GM18498 (cell line): Measurements from ENCODE around the gene HDHD5.
"Not testable (repeated sequence)": the region's sequence is repeated elsewhere in the genome, so short reads cannot be mapped to it uniquely, and the experiment has no call there.

Source experiments
- ATAC-seq: cut with Tn5 transposase; IDR thresholded peaks from one replicate; pipeline ENCODE4 v1.9.1; 2021; ENCODE audit warnings: mild to moderate bottlenecking, moderate library complexity; ENCODE audit not compliant: unreplicated experiment

The HDHD5 gene

GRCh38 chr22:17157714-17158113, 1.4 kb downstream of the HDHD5 start:
- no peak for ATAC-seq

- ATAC-seq: no peak
These were observed 3.1 kb downstream of the HDHD5 start for GRCh38 chr22:17155941-17156340.

- no peak for ATAC-seq
These were observed 6.1 kb downstream of the HDHD5 start for GRCh38 chr22:17152971-17153370.

GRCh38 chr22:17152340-17152739, 6.7 kb downstream of the HDHD5 start:
- no peak for ATAC-seq

- no peak for ATAC-seq
These were observed 9.8 kb downstream of the HDHD5 start for GRCh38 chr22:17149076-17149815.

- ATAC-seq: not testable (repeated sequence)
These were observed 11.6 kb downstream of the HDHD5 start for GRCh38 chr22:17147458-17147857.

- ATAC-seq: no peak
These were observed 13.9 kb downstream of the HDHD5 start for GRCh38 chr22:17145021-17145680.

- ATAC-seq: no peak
These were observed 15.3 kb downstream of the HDHD5 start for GRCh38 chr22:17143826-17144225.

- no peak for ATAC-seq
These were observed 16.0 kb downstream of the HDHD5 start for GRCh38 chr22:17143101-17143500.

- ATAC-seq: no peak
These were observed 18.0 kb downstream of the HDHD5 start for GRCh38 chr22:17140826-17141766.

- ATAC-seq: no peak
These were observed 19.1 kb downstream of the HDHD5 start for GRCh38 chr22:17140022-17140421.

- ATAC-seq: no peak
These were observed 20.6 kb downstream of the HDHD5 start for GRCh38 chr22:17138513-17138912.

GRCh38 chr22:17137861-17138425, 21.1 kb downstream of the HDHD5 start:
- no peak for ATAC-seq

GRCh38 chr22:17137170-17137569, 21.9 kb downstream of the HDHD5 start:
- no peak for ATAC-seq

GRCh38 chr22:17135153-17135760, 23.8 kb downstream of the HDHD5 start:
- no peak for ATAC-seq

- no peak for ATAC-seq
These were observed 25.9 kb downstream of the HDHD5 start for GRCh38 chr22:17133137-17133536.

- no peak for ATAC-seq
These were observed 27.0 kb downstream of the HDHD5 start for GRCh38 chr22:17132112-17132511.

- ATAC-seq: no peak
These were observed 27.4 kb downstream of the HDHD5 start for GRCh38 chr22:17131686-17132085.

- ATAC-seq: no peak
These were observed 28.9 kb downstream of the HDHD5 start for GRCh38 chr22:17130199-17130598.
